Measurements from ENCODE around the gene FRY.

FRY gene

GRCh38 chr13:32037471-32037870 lies 5.9 kb downstream of the FRY start:
- no peak for ATAC-seq
- TF ChIP-seq ZC3H10 (CRISPR knock-in tag; IDR thresholded peaks at IDR 0.05) (no peak), ZNF70 (CRISPR knock-in tag; IDR thresholded peaks at IDR 0.05) (no peak), RARB (CRISPR knock-in tag; IDR thresholded peaks at IDR 0.05) (no peak)

DNA sequence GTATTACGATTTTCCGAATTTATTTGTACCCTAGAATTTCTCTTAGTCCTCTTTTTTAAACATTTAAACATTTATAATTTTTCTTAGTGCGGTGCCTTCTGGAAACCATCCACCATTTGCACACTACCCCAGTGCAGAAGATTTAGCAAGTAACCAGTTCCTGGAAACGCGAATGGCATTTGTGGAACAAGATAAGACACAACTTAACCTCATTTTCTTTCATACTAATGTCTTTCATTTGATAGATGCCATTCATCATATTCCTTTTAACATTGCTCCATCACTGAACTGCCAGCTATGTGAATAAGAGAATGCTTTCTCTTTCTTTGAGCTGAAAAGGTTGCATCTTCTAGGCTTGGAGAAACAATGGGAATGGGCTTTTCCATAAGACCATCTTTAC lies 6.8 kb downstream of the FRY start:
- TF ChIP-seq, protein P1, sequence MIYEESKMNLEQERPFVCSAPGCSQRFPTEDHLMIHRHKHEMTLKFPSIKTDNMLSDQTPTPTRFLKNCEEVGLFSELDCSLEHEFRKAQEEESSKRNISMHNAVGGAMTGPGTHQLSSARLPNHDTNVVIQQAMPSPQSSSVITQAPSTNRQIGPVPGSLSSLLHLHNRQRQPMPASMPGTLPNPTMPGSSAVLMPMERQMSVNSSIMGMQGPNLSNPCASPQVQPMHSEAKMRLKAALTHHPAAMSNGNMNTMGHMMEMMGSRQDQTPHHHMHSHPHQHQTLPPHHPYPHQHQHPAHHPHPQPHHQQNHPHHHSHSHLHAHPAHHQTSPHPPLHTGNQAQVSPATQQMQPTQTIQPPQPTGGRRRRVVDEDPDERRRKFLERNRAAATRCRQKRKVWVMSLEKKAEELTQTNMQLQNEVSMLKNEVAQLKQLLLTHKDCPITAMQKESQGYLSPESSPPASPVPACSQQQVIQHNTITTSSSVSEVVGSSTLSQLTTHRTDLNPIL (CRISPR knock-in tag; IDR thresholded peaks at IDR 0.05; ENCODE audit: low read depth), result peak; percentile 40; the same call in 1 of the 2 replicates
- TF ChIP-seq BACH2 (CRISPR knock-in tag; IDR thresholded peaks at IDR 0.05; ENCODE audit: borderline replicate concordance), result no peak
- TF ChIP-seq ISL1 (CRISPR knock-in tag; IDR thresholded peaks at IDR 0.05), result peak; percentile 99
- peak; percentile 79 for TF ChIP-seq CSRNP3 (CRISPR knock-in tag; IDR thresholded peaks at IDR 0.05)
- TF ChIP-seq ESRRG (CRISPR knock-in tag; IDR thresholded peaks at IDR 0.05), result peak; percentile 82; the same call in 1 of the 2 replicates
- peak; percentile 85 for TF ChIP-seq GLIS3 (CRISPR knock-in tag; IDR thresholded peaks at IDR 0.05)
- TF ChIP-seq TSHZ2 (CRISPR knock-in tag; IDR thresholded peaks at IDR 0.05), result peak; percentile 81
- TF ChIP-seq, protein P2, sequence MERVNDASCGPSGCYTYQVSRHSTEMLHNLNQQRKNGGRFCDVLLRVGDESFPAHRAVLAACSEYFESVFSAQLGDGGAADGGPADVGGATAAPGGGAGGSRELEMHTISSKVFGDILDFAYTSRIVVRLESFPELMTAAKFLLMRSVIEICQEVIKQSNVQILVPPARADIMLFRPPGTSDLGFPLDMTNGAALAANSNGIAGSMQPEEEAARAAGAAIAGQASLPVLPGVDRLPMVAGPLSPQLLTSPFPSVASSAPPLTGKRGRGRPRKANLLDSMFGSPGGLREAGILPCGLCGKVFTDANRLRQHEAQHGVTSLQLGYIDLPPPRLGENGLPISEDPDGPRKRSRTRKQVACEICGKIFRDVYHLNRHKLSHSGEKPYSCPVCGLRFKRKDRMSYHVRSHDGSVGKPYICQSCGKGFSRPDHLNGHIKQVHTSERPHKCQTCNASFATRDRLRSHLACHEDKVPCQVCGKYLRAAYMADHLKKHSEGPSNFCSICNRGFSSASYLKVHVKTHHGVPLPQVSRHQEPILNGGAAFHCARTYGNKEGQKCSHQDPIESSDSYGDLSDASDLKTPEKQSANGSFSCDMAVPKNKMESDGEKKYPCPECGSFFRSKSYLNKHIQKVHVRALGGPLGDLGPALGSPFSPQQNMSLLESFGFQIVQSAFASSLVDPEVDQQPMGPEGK (CRISPR knock-in tag; IDR thresholded peaks at IDR 0.05; ENCODE audit: borderline replicate concordance), result peak; percentile 49; the same call in 1 of the 2 replicates
- no peak for TF ChIP-seq PPARA (CRISPR knock-in tag; IDR thresholded peaks at IDR 0.05; ENCODE audit: borderline replicate concordance)
- TF ChIP-seq RARB (CRISPR knock-in tag; IDR thresholded peaks at IDR 0.05), result no peak
- no peak for ATAC-seq

GRCh38 chr13:32039056-32039455 lies 7.5 kb downstream of the FRY start:
- TF ChIP-seq TSHZ2 (CRISPR knock-in tag; IDR thresholded peaks at IDR 0.05), result no peak
- no peak for TF ChIP-seq CSRNP3 (CRISPR knock-in tag; IDR thresholded peaks at IDR 0.05)
- no peak for TF ChIP-seq ISL1 (CRISPR knock-in tag; IDR thresholded peaks at IDR 0.05)
- ATAC-seq, result no peak

GRCh38 chr13:32039528-32039927 lies 8.0 kb downstream of the FRY start:
- TF ChIP-seq ISL1 (CRISPR knock-in tag; IDR thresholded peaks at IDR 0.05) (peak; percentile 93), ZC3H10 (CRISPR knock-in tag; IDR thresholded peaks at IDR 0.05) (0 out of 2 replicates have a peak, but pooled peaks have one; percentile 20), TCF4 (CRISPR knock-in tag; IDR thresholded peaks at IDR 0.05; ENCODE audit: borderline replicate concordance) (peak; percentile 61), RARB (CRISPR knock-in tag; IDR thresholded peaks at IDR 0.05) (no peak), POU6F1 (CRISPR knock-in tag; IDR thresholded peaks at IDR 0.05; ENCODE audit: borderline replicate concordance, low read depth) (peak; percentile 35; the same call in 1 of the 2 replicates)
- ATAC-seq, result peak; percentile 43; the same call in 1 of the 3 replicates

Data from SK-N-SH treated with all-trans-retinoic acid at 6 μM for 48 hours (cell line).